ENCODE results near the gene SMARCB1. TPM values are rescaled to one million over a fixed set of nuclear protein-coding genes. Genes with fewer than 3 reads are reported as not detected.

Gene SMARCB1
- total RNA-seq, 1 donor from 2014 or later, result 25.7 TPM

DNA sequence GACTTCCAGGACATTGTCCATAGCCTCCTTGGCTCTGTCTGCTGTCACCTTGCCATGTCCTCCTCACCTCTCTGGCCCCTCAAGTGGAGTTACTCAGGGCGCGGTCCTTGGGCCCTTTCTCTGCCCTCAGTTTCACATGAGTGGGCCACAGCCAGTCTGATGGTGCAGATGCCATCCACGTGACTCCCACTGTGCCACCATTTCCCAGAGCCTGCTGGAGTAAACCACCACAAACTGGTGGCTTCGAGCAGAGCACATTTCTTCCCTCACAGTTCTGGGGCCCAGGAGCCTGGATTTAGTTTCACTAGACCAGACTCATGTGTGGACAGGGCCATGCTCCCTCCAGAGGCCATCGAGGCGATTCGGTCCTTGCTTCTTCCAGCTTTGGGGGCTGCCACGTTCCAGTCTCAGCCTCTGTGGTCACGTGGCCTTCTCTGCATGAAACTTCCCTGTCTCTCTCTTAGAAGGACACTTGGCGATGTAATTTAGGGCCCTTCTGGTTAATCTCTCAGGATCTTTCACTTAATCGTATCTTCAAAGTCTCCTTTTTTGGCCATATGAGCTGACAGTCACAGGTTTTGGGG, 14.6 kb downstream of the SMARCB1 start:
- no peak for DNase-seq (ENCODE audit: low spot score)
- no peak for ATAC-seq

DNA sequence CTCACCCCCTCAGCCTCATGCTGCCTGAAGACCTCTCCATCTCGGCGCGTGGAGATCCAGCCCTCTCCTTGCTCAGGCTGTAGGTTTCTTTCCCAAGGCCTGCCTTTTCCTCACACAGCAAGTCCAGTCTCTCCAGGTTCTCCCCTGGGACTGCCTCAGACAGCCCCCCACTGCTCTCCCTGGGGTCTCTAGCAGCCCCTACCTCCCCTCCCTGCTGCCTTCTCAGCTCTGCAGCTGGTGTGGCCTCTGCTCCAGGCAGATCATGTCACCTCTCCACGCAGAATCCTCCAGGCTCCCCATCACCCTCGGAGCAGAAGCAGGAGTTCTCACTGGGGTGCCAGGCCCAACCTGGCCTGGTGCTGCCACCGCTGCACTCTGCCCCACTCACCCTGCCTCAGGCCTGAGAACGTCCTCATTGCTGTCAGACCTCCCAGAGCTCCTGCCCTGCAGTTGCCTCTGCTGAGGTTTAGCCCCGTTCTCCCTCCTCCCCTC, 15.2 kb downstream of the SMARCB1 start:
- ATAC-seq (no peak), DNase-seq (ENCODE audit: low spot score) (no peak)

DNA sequence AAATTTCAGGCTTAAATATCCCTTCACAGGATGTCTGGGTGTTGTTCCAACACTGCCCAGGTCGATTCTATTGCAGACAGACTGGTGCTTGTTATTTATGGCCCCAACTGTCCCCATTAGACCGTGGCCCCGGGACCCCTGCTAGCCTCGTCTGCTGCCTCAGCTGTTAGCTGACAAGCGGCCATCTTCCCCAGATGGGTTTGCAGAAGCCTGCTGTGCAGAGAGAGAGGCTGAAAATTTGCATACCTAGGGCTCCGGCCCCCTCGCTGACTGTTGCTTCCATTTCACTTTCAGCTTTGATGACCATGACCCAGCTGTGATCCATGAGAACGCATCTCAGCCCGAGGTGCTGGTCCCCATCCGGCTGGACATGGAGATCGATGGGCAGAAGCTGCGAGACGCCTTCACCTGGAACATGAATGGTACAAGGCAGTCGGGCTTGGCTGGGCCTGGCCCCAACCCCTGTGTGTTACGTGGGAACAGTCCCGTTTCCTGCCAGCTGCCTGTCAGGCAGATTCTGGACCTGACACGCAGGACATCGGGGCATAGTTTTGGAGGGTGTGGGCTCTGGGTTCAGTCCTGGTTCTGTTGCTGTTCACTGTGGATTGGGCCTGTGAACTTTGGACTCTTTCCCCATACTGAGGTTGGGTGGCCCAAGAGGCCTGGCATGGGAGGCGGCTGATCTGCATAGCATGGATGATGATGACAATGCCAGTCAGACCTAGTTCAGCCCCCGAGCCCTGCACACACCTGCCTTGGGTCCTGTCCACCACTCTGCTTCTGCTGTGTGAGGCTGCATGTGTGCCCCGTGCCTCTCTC, 16.4 kb downstream of the SMARCB1 start:
- ATAC-seq (peak; percentile 83), DNase-seq (ENCODE audit: low spot score) (peak; percentile 83)

DNA sequence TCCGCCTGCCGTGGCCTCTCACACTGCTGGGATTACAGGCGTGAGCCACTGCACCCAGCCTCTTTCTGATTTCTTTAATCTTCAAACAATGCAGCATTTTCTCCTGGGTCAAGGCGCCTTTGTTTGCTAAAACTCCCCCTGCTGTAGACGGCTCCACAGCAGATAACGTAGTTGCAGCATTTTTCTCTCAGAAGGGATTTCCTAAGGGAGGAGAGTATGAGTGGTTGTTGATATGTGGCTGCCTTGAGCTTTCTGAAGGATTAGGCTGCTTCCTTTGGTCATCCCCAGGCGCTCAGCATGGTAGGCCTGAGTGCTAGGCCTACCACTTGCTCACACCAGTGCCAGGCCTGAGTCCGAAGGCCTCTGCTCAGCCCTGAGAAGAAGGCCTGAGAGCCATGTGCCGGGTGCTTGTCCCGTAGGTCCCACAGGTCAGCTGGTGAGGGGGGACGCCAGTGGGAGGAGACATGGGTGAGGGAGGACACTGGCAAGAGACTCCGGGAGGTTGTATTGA, 18.1 kb downstream of the SMARCB1 start:
- DNase-seq (ENCODE audit: low spot score) (peak; percentile 68), ATAC-seq (peak; percentile 65)

DNA sequence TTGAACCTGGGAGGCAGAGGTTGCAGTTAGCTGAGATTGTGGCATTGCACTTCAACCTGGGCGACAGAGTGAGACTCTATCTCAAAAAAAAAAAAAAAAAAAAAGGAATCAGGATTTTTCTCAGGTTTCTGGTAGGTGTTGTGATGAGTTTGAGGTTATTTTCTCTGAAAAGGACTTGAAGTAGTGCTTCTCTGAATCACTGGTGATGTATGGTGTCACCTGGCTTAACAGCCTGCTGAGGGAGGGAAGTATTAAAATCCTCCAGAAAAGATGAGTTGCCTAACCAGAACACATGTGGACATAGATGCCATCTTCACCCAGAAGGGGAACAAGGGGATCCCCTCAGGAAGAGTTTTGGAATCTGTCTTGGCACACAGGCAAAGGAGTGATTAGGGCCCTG, 20.1 kb downstream of the SMARCB1 start:
- ATAC-seq, result no peak
- DNase-seq (ENCODE audit: low spot score), result no peak

DNA sequence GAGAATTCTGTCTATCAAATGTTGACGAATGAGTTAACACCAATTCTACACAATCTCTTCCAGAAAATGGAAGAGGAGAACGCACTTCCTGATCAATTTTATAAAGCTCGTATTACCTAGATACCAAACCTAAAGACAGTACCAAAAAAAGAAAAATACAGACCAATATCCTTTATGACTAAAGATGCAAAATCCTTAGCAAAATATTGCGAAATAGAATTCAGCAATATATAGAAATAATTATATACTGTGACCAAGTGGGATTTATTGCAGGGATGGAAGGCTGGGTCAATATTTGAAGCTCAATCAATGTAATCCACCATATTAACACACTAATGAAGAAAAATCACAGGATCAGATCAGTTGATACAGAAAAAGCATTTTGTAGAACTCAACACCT, 25.6 kb downstream of the SMARCB1 start:
- ATAC-seq (no peak), DNase-seq (ENCODE audit: low spot score) (no peak)

DNA sequence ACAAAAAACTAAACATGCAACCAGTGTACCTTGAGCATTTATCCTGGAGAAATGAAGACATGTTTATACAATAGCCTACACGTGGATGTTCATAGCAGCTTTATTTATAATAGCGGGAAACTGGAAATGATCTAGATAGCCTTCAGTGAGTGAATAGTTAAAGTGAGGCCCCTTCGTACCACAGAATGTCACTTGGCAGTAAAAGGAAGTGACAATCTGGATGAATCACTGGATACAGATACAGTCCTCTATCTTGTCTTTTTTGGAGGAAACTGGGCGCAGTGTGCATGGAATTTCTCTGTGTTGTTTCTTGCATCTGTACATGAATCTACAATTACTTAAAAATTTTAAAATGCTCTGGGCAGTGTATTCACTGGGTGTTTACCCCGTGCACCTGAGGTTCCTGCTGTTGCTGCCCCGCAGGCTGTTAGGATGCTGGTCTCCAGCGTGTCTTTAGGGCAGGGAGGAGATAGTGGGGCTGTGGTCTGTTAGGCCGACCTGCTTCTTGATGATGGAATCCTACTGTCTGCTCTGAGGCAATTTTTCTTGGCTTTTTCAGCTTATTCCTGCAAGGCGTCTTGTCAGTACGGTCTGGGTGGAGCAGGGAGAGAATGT, 28.9 kb downstream of the SMARCB1 start:
- no peak for ATAC-seq
- no peak for DNase-seq (ENCODE audit: low spot score)

DNA sequence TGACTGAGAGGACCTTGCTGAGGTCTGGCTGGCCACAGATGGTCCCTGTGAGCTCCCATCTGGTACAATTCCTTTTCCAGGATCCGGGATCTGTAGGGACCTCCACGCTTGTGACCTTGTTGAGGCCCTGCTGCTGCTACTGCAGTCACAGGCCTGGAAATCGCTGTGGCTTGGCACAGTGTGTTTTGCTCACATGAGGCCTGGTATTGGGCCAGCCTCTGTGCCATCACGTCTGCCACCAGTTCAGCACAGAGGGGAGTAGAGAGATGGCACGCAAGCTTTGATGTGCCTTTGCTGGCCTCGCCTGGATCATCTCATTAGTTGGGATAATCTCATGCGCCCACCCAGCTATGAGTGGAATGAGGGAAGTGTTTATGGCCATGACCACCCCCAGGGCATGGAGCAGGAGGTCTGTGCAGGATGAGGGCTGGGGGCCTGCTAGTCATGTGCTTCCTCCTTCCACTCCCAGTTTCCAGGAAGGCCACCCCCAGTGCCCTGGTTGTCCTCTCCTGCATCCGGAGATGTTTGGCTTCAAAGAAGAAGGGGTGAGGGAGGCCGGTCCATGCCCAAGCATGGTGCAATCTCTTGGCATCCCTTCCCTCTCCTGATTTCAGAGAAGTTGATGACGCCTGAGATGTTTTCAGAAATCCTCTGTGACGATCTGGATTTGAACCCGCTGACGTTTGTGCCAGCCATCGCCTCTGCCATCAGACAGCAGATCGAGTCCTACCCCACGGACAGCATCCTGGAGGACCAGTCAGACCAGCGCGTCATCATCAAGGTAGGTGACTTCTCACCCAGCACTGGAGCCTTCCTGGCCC, 29.6 kb downstream of the SMARCB1 start:
- ATAC-seq (no peak), DNase-seq (ENCODE audit: low spot score) (no peak)

DNA sequence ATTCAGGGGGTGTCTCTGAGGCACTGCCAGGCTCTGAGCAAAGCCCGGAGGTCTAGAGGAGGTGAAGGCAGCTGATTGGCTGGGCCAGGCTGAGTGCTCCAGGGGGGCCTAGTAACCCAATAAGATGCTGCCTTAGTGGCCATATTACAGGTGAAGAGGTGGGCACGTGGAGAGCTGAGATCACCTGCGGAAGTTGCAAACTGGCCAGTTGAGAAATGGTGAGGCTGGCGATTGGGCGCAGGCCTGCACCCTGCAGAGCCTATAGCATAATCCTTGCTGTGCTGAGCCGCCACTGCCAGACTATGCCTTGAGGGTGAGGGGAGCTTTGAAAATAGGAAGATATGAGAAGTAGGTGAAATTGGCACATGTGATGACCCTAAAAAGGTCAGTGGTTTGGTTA, 30.4 kb downstream of the SMARCB1 start:
- ATAC-seq, result no peak
- DNase-seq (ENCODE audit: low spot score), result no peak

DNA sequence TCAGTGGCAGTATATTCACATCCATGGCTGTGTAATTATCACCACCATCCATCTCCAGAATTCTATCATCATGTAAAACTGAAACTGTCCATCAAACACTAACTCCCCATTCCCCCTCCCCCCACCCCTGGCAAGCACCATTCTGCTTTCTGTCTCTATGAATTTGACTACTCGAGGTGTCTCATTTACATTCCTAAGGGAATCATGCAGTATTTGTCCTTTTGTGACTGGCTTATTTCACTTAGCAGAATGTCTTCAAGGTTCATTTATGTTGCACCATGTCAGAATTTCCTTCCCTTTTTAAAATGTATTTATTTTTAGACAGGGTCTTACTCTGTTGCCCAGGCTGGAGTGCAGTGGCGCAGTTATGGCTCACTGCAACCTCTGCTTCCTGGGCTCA, 31.8 kb downstream of the SMARCB1 start:
- DNase-seq (ENCODE audit: low spot score), result no peak

DNA sequence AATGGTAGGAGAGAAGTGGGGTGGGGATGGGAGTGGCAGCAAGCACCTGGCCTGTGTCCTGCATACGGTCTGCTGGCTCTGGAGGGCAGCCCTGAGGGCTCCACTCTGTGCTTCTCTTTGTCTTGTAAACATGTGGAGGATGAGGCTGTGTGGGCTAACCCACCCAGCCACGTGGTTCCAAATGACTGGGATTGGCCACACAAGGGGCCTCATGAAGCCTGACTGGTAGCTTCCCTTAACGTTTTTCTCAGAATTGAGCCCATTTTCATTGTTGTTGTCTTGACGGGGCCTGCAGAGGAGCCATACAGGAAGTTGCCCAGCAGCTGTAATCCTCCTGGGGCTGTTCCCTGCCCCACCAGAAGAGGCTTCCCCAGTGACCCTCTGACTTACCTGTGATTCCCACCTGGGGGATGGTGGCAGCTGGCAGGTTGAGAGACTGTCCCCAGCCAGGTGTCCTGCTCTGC, 34.0 kb downstream of the SMARCB1 start:
- ATAC-seq (no peak), DNase-seq (ENCODE audit: low spot score) (no peak)

More for the DNA sequence above, 31.8 kb downstream of the SMARCB1 start:
- ATAC-seq, result no peak

DNA sequence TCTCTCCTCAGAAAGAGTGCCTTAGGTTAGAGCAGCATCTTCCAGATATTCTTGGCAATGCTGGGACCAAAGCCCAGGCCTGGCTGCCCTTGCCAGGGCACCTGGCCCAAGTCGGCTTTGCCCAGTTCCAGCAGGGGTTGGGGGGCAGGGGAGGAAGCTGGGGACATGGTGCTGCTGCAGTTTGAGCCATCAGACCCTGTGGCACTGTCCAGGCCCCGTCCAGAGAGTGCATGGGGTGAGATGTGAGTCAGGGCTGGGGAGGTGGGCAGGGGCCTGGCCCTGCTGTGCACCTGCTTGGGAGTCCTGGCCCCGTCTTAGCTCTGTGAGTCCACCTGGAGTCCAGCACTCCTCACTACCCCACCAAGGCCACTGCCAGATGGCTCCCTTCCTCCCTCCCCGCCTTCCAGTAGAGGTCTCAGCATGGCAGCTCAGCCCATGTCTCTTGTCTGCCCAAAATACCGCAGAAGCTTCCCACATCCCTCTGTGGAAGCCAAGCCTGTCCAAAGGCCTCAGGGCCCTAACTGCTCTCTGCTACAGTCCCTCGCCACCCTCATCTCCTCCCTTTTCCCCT, 35.4 kb downstream of the SMARCB1 start:
- DNase-seq (ENCODE audit: low spot score), result no peak
- ATAC-seq, result peak; percentile 51

DNA sequence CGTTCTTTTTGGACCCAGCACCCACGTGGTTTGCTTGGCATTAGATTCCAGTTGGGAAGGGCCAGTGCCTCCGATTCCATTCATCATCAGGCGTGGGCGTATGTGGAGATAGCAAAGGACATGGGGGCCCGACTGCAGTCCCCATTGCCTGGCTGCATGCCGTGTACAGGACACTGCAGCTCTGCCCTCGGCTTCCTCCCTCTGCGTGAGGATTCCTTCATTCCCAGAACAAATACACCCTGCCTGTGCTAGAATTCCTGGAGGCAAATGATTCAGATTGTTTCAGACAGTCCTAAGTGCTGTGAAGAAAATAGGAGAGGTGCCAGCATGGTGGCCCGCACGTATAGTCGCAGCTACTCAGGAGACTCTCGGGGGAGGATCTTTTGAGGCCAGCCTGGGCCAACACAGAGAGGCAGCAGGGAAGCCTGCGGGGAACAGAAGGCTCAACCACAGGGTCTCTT, 36.6 kb downstream of the SMARCB1 start:
- ATAC-seq, result no peak
- no peak for DNase-seq (ENCODE audit: low spot score)

DNA sequence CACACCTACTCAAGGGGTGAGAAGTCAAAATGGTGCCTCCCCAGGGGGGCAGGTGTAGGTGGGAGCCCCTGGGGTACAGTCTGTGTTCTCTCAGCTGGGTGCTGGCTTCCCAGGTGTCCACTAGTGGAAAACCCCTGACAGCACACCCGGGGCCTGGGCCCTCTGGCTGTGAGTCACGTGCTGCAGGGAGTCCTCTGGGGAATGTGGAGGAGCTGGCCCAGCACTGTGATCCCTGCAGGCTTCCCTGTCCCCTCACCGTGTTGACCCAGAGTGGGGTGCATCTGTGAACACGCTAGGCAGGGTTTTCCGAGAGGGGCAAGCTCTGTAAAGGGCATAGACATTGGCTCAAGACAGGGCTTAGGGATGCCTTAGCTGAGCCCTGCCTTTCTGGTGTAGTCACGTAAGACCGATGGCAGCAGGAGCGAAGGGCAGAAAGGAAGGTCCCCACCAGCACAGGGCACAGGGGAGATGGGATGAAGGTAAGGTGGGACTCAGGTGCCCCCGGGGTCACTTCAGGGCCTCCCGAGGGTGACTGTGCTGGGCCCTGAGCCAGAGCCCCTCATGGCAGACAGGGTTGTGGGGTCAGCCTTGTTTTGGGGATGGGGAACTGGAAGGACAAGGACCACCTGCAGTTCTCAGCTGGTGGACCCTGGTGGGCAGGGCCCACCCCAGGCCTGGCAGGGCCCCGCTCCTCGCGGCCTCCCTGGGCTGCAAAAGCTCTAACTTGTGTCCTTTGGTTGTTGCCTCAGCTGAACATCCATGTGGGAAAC, 37.9 kb downstream of the SMARCB1 start:
- DNase-seq (ENCODE audit: low spot score), result no peak
- no peak for ATAC-seq

DNA sequence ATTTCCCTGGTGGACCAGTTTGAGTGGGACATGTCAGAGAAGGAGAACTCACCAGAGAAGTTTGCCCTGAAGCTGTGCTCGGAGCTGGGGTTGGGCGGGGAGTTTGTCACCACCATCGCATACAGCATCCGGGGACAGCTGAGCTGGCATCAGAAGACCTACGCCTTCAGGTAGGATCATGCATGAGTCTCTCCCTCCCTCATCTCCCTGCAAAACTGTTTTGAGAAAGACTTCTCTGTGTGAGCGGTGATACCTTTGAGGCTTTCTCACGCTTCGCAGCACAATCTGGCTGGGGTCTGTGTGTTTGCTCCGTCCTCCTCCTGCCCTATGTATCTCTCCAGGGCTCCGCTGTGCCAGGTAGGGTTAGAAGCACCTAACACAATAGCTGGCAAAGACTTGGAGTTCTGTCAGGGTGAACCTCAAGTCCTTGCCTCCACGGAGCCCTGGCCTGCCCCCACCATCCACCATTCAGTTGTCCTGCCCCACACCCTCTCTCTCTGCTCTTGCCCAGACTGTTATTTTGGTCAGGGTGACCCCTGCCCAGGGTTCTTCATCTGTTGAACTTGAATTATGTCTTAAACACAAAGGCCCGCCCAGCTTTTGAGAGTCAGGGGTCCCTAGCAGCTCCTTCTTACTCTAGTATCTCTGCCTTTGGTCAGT, 38.6 kb downstream of the SMARCB1 start:
- ATAC-seq (no peak), DNase-seq (ENCODE audit: low spot score) (no peak)

DNA sequence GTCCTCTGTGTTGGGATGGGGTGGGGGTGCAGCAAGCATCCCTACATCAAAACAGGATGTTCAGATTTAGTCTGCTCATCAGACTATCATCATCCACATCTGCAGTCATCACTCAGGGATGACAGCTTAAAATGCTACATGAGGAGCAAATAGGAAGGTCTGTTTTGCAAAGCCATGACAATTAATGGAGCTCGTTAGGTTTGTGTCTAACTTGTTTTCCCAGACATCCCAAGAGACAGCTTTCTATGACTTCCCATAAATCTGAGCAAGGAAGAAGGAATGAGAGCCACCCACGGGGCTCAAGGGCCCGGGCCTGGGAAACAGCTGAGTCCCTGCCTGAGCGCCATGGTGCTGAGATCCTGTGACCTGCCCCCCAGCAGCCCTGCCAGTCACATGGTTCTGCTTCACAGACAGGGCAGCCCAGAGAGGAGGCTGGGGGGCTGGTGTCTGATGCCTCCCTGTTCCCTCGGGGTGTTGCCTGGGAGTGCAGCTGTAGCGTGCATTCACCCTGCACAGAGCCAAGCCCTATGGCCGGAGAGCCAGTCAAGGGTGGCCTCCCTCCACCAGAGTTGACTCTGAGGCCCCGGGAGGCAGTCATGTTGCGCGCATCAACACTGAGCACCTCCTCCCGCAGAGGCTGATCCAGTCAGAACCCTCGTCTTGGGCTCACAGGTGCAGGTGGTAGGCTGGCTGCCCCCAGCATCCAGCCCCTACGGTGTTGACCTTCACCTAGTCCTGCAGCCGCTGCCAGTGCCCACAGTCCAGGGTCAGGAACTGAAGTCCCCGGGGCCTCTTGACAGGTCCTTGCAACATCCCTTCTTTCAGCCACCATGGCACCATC, 40.0 kb downstream of the SMARCB1 start:
- ATAC-seq, result peak; percentile 30
- peak; percentile 48 for DNase-seq (ENCODE audit: low spot score)

DNA sequence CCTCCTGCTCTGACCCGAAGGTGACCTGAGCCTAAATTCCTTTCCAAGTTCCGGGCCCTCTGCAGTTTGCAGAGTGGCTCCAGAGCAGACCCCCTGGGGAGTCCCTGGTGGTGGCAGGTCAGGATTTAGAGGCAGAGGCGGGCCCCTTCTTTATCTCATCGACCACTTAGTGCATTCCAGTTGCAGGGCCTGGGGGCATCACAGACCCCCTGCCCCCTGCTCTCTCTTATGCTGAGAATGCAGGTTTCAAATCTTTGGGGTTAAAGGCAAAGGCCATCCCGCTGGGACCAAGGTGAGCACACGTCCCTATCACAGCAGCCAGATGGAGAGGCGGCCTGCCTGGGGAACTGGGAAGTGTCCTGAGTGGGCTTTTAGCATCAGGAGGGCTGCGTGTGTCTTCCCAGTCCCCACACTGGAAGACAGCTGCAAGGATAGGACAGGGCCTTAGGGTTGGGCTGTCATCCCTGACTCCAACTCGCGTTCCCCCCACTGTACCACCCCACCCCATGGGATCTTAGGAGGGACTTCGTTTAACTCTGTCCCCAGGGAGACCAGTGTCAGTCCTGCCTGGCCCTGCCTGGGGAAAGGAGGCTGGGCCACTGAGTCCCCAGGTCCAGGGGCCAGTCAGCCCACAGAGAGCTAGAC, 40.7 kb downstream of the SMARCB1 start:
- DNase-seq (ENCODE audit: low spot score) (no peak), ATAC-seq (no peak)

Data from left lobe of liver (tissue), 2 donors.